Fibroblast of the aortic adventitia (primary cell): ENCODE measurements around the gene NFIA. TPM values are rescaled to one million over a fixed set of nuclear protein-coding genes. Genes with fewer than 3 reads are reported as not detected.
A peak's percentile ranks its signal among the peaks of the same experiment; 100 is the strongest.

Experiments used
- DNase-seq: peaks from one replicate; pipeline ENCODE4 v3.0.0-alpha.2; 2010; ENCODE audit warnings: low read depth
- H3K4me3 ChIP-seq: 2 replicates; pipeline ENCODE4 v1.5.1; 2011; ENCODE audit warnings: low read depth, mild to moderate bottlenecking, control low read depth, low read length, moderate library complexity
- total RNA-seq: library from RNA; depleted of rRNA; stranded (reverse); fragments of >200 nt; gene quantifications from 2 replicates; pipeline ENCODE4 v1.2.3, GENCODE V29; 2012; ENCODE audit warnings: low replicate concordance
- TF ChIP-seq, protein P1 (sequence below): IDR thresholded peaks from 2 replicates; pipeline ENCODE4 v1.5.1; 2011; ENCODE audit warnings: mild to moderate bottlenecking, low read length, control low read depth, inconsistent platforms; ENCODE audit not compliant: insufficient read depth

Gene NFIA
- total RNA-seq, 1 donor, result 32.0 TPM

DNA sequence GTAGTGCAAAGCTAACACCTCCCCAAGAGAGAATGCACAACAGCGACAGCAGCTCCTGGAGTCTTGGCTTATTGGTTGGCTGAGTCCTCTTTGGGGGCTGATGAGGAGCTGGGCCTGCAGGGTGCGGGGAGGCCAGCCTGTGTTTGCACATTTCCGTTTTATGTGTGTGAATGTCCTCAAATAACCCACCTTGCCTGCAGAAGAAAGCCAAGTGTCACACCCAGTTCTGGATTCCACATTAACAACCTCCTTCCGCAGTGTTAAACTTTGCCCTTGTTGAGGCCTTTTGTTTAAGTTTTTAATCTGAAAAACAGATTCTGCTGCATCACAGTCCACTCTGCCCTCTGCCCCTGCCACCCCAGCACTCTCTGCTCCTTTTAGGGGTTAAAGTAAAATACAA lies 368.1 kb downstream of the NFIA start:
- peak; percentile 37 for DNase-seq
- no peak overlapping the region for H3K4me3 ChIP-seq
- TF ChIP-seq, protein P1, sequence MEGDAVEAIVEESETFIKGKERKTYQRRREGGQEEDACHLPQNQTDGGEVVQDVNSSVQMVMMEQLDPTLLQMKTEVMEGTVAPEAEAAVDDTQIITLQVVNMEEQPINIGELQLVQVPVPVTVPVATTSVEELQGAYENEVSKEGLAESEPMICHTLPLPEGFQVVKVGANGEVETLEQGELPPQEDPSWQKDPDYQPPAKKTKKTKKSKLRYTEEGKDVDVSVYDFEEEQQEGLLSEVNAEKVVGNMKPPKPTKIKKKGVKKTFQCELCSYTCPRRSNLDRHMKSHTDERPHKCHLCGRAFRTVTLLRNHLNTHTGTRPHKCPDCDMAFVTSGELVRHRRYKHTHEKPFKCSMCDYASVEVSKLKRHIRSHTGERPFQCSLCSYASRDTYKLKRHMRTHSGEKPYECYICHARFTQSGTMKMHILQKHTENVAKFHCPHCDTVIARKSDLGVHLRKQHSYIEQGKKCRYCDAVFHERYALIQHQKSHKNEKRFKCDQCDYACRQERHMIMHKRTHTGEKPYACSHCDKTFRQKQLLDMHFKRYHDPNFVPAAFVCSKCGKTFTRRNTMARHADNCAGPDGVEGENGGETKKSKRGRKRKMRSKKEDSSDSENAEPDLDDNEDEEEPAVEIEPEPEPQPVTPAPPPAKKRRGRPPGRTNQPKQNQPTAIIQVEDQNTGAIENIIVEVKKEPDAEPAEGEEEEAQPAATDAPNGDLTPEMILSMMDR, result no peak

DNA sequence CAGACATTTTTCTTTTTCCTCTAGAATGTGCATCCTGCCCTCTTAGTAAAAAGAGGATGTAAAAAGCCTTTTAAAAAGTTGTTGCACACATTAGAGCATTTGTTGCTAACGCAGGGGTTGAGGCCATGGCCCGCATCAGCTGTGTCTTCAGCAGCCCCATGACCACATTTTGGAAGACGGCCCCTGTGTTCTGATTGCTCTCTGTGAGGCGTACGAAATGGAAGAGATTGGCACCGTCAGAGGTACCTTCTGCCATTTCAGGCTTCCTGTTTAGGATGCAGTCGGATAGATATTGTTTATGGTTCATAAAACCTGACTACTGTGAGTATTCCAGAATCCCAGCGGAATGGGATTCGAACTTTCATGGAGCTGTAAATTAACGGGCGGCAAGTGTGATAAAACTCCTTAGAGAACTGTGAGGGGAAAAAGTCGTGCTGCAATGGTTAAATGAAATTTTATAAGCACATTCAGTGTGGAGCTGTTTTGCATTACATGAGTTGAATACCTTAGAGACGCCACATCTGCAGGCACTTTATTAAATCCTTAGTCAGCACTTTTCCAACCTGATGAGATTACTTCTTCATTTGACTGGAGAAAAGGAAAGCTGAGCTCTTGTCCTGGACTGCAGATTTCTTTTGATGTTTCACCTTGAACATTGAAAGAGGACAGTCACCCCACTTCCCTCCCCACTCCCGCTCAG lies 368.7 kb downstream of the NFIA start:
- TF ChIP-seq, protein P1, result no peak
- DNase-seq, result no peak
- no peak overlapping the region for H3K4me3 ChIP-seq

DNA sequence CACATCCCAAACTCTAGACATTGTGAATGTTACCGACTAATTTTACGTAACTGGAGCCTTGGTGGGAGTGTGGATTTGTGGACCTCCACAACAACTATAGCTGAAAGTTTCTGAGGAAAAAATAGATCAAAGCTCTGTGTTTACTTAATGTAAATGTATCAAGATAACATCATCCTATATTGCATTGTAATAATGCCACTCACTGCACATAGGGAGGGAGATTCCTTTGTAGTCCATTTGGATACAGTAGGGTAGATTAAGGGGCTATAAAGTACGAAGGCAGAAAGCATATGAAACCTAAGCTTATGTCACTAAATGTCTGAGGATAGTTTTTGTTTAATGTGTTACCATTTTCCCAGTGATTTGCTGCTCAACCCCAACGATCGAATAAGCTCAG lies 369.2 kb downstream of the NFIA start:
- TF ChIP-seq, protein P1, result no peak
- no peak for DNase-seq
- H3K4me3 ChIP-seq, result no peak overlapping the region

GRCh38 chr1:61452176-61453035 lies 370.0 kb downstream of the NFIA start:
- TF ChIP-seq, protein P1, result no peak
- peak; percentile 47 for DNase-seq

GRCh38 chr1:61453111-61453961 lies 371.0 kb downstream of the NFIA start:
- no peak overlapping the region for H3K4me3 ChIP-seq
- TF ChIP-seq, protein P1, result peak; percentile 89
- peak; percentile 98 for DNase-seq

More at GRCh38 chr1:61452176-61453035, 370.0 kb downstream of the NFIA start:
- H3K4me3 ChIP-seq, result no peak overlapping the region

- TF ChIP-seq, protein P1, result no peak
- H3K4me3 ChIP-seq, result no peak overlapping the region
- DNase-seq, result no peak
Measured at GRCh38 chr1:61455400-61455799, 373.0 kb downstream of the NFIA start.
